H1 (cell line): ENCODE data around the gene EPHB1.

ENCODE experiments used
- CBX5 ChIP-seq: fragments of 300-800, 300-1000 bp; sonication (generic); IDR thresholded peaks from 2 replicates; pipeline ENCODE4 v1.7.1; 2016; ENCODE audit warnings: antibody characterized with exemption, low read length, low read depth
- GABPA ChIP-seq: IDR thresholded peaks from 2 replicates; pipeline ENCODE4 v1.6.1; 2011; ENCODE audit warnings: mild to moderate bottlenecking, low read length, moderate library complexity, borderline replicate concordance; ENCODE audit not compliant: insufficient read depth
- HDAC2 ChIP-seq, 2 experiments: fragments of 300-600 bp in 1 of 2; sonication (generic) in 1 of 2; IDR thresholded peaks; 2 replicates each; pipeline ENCODE4 v1.6.1; 2011 to 2012; ENCODE audit warnings: low read depth in 2 of 2, low read length in 2 of 2, mild to moderate bottlenecking in 2 of 2, moderate library complexity in 2 of 2, borderline replicate concordance in 1 of 2, inconsistent platforms in 1 of 2
- HDAC6 ChIP-seq: IDR thresholded peaks from one replicate; pipeline ENCODE4 v1.7.1; 2012; ENCODE audit warnings: low read depth, mild to moderate bottlenecking, inconsistent platforms, low read length, moderate library complexity
- POLR2A ChIP-seq, 2 experiments: IDR thresholded peaks; 1 replicate in 1 of 2; 2 replicates in 1 of 2; pipeline ENCODE4 v1.6.1; 2011; ENCODE audit warnings: low read depth in 2 of 2, low read length in 2 of 2, mild to moderate bottlenecking in 2 of 2; ENCODE audit errors: control extremely low read depth in 1 of 2
- POLR2AphosphoS5 ChIP-seq: IDR thresholded peaks from 2 replicates; pipeline ENCODE4 v1.6.1; 2011; ENCODE audit warnings: low read depth, low read length
- RAD21 ChIP-seq, 2 experiments: IDR thresholded peaks in 1 of 2; conservative IDR thresholded peaks in 1 of 2; 2 replicates each; pipeline ENCODE4 v1.6.1; 2011; ENCODE audit warnings: low read depth in 2 of 2, low read length in 2 of 2, improper control_type of control experiment in 1 of 2, inconsistent platforms in 1 of 2, mild to moderate bottlenecking in 1 of 2, moderate library complexity in 1 of 2
- SRF ChIP-seq: IDR thresholded peaks from 2 replicates; pipeline ENCODE4 v1.6.1; 2011; ENCODE audit warnings: mild to moderate bottlenecking, low read depth, low read length, moderate library complexity
- YY1 ChIP-seq: IDR thresholded peaks from 2 replicates; pipeline ENCODE4 v1.6.1; 2011; ENCODE audit warnings: low read depth, mild to moderate bottlenecking, low read length
- TF ChIP-seq, protein P1 (sequence below), 3 experiments: IDR thresholded peaks; 1 replicate in 2 of 3; 2 replicates in 1 of 3; pipeline versions ENCODE4 v1.5.1 to v1.6.1; 2011; ENCODE audit warnings: low read length in 3 of 3, mild to moderate bottlenecking in 3 of 3, inconsistent platforms in 2 of 3, low read depth in 1 of 3, moderate library complexity in 1 of 3; ENCODE audit not compliant: insufficient read depth in 1 of 3; ENCODE audit errors: control extremely low read depth in 1 of 3
- TF ChIP-seq, protein P2 (sequence below): IDR thresholded peaks from 2 replicates; pipeline ENCODE4 v1.6.1; 2012; ENCODE audit warnings: inconsistent platforms
- TF ChIP-seq, protein P3 (sequence below): IDR thresholded peaks from 2 replicates; pipeline ENCODE4 v1.6.1; 2011; ENCODE audit warnings: low read length, improper control_type of control experiment
- TF ChIP-seq, protein P4 (sequence below): IDR thresholded peaks from 2 replicates; pipeline ENCODE4 v1.6.1; 2012; ENCODE audit warnings: low read length, inconsistent platforms

DNA sequence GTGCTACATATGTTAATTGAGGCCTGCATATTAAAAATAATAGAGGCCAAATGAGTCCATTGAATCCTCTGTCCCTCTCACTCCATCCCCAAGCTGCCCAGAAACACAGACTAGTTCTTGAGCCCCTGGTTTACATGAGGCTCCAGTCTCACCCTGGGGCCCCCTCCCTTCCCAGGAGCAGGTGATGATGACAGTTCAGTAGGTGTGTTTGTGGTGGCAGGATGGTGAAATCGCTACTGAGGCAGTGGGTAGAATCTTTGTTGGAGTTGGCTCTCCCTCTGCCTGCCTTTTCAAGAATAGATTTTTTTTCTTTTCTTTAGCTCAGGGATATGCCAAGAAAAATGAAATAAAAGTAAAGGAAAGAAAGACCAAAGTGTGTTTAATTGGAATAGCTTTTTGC lies 288.7 kb downstream of the EPHB1 start:
- TF ChIP-seq, protein P1, sequence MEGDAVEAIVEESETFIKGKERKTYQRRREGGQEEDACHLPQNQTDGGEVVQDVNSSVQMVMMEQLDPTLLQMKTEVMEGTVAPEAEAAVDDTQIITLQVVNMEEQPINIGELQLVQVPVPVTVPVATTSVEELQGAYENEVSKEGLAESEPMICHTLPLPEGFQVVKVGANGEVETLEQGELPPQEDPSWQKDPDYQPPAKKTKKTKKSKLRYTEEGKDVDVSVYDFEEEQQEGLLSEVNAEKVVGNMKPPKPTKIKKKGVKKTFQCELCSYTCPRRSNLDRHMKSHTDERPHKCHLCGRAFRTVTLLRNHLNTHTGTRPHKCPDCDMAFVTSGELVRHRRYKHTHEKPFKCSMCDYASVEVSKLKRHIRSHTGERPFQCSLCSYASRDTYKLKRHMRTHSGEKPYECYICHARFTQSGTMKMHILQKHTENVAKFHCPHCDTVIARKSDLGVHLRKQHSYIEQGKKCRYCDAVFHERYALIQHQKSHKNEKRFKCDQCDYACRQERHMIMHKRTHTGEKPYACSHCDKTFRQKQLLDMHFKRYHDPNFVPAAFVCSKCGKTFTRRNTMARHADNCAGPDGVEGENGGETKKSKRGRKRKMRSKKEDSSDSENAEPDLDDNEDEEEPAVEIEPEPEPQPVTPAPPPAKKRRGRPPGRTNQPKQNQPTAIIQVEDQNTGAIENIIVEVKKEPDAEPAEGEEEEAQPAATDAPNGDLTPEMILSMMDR (IDR thresholded peaks at IDR 0.05; ENCODE audit: control extremely low read depth in 1 of 3, insufficient read depth in 1 of 3, low read depth in 1 of 3, low read length in 3 of 3) = no peak
- TF ChIP-seq POLR2A (IDR thresholded peaks at IDR 0.05; ENCODE audit: control extremely low read depth in 1 of 2, low read depth in 2 of 2, low read length in 2 of 2) (no peak), SRF (no peak), HDAC2 (IDR thresholded peaks at IDR 0.05; ENCODE audit: borderline replicate concordance in 1 of 2, low read depth in 2 of 2, low read length in 2 of 2) (no peak), RAD21 (IDR thresholded peaks at IDR 0.05 in 1 of 2, conservative IDR thresholded peaks at IDR 0.05 in 1 of 2; ENCODE audit: low read depth in 2 of 2, low read length in 2 of 2) (no peak), HDAC6 (no peak), POLR2AphosphoS5 (no peak), GABPA (no peak), CBX5 (no peak), YY1 (no peak)
- TF ChIP-seq, protein P2, sequence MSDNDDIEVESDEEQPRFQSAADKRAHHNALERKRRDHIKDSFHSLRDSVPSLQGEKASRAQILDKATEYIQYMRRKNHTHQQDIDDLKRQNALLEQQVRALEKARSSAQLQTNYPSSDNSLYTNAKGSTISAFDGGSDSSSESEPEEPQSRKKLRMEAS = no peak
- TF ChIP-seq, protein P3, sequence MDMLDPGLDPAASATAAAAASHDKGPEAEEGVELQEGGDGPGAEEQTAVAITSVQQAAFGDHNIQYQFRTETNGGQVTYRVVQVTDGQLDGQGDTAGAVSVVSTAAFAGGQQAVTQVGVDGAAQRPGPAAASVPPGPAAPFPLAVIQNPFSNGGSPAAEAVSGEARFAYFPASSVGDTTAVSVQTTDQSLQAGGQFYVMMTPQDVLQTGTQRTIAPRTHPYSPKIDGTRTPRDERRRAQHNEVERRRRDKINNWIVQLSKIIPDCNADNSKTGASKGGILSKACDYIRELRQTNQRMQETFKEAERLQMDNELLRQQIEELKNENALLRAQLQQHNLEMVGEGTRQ = no peak
- TF ChIP-seq, protein P4, sequence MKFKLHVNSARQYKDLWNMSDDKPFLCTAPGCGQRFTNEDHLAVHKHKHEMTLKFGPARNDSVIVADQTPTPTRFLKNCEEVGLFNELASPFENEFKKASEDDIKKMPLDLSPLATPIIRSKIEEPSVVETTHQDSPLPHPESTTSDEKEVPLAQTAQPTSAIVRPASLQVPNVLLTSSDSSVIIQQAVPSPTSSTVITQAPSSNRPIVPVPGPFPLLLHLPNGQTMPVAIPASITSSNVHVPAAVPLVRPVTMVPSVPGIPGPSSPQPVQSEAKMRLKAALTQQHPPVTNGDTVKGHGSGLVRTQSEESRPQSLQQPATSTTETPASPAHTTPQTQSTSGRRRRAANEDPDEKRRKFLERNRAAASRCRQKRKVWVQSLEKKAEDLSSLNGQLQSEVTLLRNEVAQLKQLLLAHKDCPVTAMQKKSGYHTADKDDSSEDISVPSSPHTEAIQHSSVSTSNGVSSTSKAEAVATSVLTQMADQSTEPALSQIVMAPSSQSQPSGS = no peak
